ENCODE measurements around the gene NAV1.

The NAV1 gene

DNA sequence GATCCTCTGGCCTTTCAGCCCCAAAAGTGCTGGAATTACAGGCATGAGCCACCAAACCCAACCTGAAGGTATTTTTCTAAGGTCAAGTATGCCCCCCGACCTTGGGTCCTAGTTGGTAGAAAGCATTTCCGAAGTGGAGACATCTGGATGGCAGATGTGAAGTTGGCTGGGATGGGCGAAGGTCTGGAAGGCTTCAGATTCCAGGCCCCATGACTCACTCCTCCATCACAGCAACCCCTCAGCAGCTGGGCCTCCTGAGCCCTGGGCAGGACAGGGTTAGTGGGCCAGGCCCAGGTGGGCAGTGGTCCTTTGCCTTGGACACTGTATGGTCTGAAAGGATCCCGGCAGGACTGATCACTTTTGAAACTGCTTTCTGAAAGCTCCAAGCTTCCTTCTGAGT, 23.3 kb downstream of the NAV1 start:
- TF ChIP-seq, protein P1, sequence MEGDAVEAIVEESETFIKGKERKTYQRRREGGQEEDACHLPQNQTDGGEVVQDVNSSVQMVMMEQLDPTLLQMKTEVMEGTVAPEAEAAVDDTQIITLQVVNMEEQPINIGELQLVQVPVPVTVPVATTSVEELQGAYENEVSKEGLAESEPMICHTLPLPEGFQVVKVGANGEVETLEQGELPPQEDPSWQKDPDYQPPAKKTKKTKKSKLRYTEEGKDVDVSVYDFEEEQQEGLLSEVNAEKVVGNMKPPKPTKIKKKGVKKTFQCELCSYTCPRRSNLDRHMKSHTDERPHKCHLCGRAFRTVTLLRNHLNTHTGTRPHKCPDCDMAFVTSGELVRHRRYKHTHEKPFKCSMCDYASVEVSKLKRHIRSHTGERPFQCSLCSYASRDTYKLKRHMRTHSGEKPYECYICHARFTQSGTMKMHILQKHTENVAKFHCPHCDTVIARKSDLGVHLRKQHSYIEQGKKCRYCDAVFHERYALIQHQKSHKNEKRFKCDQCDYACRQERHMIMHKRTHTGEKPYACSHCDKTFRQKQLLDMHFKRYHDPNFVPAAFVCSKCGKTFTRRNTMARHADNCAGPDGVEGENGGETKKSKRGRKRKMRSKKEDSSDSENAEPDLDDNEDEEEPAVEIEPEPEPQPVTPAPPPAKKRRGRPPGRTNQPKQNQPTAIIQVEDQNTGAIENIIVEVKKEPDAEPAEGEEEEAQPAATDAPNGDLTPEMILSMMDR (IDR thresholded peaks at IDR 0.05; ENCODE audit: insufficient read depth, missing control alignments): no peak
- no peak for FAIRE-seq
- no peak for DNase-seq (ENCODE audit: insufficient read length, low spot score)

DNA sequence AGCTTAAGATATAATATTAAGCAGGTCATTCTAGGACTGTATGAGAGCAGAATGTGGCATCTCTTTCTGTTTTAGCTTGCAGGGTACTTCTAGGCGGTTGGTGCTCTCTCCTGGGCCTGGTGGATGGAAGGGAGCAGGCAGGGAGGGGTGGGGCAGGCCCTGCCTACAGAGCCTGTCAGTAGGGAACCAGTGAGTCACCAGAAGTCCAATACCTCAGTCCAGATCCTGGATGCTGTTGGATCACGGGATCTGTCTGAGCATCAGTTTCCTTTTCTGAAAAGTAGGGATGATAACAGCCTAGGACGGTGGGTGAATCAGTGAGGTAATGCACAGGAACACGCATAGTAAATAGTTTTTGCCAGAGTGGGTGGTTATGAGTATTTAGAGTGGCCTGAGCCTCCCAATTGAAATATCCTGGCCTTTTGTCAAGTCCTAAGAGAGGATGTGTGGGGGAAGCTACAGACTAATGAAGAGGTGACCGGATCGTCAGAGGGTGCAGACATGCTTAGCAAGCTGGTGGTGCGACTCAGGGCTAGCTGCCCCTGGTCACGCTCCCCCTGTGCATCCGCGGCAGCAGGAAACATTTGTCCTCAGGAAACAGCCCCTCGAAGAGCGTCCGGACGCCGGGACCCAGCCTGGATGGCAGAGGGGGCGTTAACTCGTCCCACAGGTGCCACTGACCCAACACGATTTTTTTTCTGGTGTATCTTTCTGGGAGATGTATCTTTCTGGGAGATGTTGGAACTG, 23.9 kb downstream of the NAV1 start:
- TF ChIP-seq, protein P1 (IDR thresholded peaks at IDR 0.05; ENCODE audit: insufficient read depth, missing control alignments): no peak
- FAIRE-seq: no peak
- no peak for DNase-seq (ENCODE audit: insufficient read length, low spot score)

GRCh38 chr1:201563406-201563780, 24.5 kb downstream of the NAV1 start:
- no peak for FAIRE-seq
- DNase-seq (ENCODE audit: insufficient read length, low spot score): no peak

GRCh38 chr1:201563941-201564340, 25.0 kb downstream of the NAV1 start:
- TF ChIP-seq, protein P1 (IDR thresholded peaks at IDR 0.05; ENCODE audit: insufficient read depth, missing control alignments): no peak
- DNase-seq (ENCODE audit: insufficient read length, low spot score) (no peak), FAIRE-seq (no peak)

More at GRCh38 chr1:201563406-201563780, 24.5 kb downstream of the NAV1 start:
- TF ChIP-seq, protein P1 (IDR thresholded peaks at IDR 0.05; ENCODE audit: insufficient read depth, missing control alignments): no peak

DNA sequence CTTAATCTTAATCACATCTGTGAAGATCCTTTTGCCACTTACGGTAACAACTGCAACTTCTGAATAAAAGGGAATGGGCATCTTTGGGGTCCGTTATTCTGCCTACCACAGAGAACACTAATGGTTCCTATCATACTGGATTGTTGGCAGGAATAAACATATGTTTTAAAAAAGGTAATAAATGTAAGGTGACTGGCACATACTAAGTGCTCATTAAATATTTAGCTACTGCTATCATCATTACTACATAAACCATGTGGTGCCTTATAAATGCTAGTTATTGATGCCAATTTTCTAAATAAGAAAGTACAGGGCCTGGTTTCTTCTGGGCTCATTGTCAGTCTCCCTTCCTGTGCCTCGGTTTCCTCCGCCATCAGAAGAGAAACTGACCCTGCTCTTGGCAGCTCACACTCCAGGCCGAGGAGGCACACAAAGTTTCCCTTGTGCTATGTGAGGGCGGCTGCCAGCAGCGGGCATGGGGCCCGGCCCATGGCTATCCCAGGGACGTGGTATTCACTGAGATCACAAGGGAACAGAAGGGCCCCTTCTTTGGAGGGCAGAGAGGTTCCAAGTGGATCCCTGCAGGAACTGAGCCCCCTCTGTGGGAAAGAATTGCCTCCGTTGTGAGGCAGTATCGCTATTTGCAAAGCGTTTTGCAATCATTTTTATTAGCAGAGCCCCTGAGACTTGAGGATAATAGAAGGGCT, 26.2 kb downstream of the NAV1 start:
- FAIRE-seq (no peak), DNase-seq (ENCODE audit: insufficient read length, low spot score) (no peak)
- TF ChIP-seq, protein P1 (IDR thresholded peaks at IDR 0.05; ENCODE audit: insufficient read depth, missing control alignments): no peak

- FAIRE-seq (no peak), DNase-seq (ENCODE audit: insufficient read length, low spot score) (no peak)
- TF ChIP-seq, protein P1 (IDR thresholded peaks at IDR 0.05; ENCODE audit: insufficient read depth, missing control alignments): no peak
Measured at GRCh38 chr1:201565771-201566528, 27.0 kb downstream of the NAV1 start.
